H9 (cell line): ENCODE results near the gene TBCEL. TPM values are rescaled to one million over a fixed set of nuclear protein-coding genes. Genes with fewer than 3 reads are reported as not detected.
A peak's percentile ranks its signal among the peaks of the same experiment; 100 is the strongest.

Experiments
- DNase-seq: peaks from one replicate; pipeline ENCODE4 v3.0.0-alpha.2; 2017
- H2AFZ ChIP-seq: one replicate; pipeline ENCODE4 v1.6.1; 2013; ENCODE audit warnings: mild to moderate bottlenecking, low read length, control low read depth, moderate library complexity
- H2AK5ac ChIP-seq: 2 replicates; pipeline ENCODE4 v1.6.1; 2013; ENCODE audit warnings: low read length, control low read depth, mixed read lengths; ENCODE audit not compliant: insufficient read length
- H2BK120ac ChIP-seq: one replicate; pipeline ENCODE4 v1.6.1; 2013; ENCODE audit warnings: low read depth, mild to moderate bottlenecking, low read length, control low read depth, inconsistent platforms; ENCODE audit not compliant: poor library complexity, severe bottlenecking
- H2BK12ac ChIP-seq: 2 replicates; pipeline ENCODE4 v1.6.1; 2013; ENCODE audit warnings: low read length, control low read depth, mixed read lengths, low read depth; ENCODE audit not compliant: insufficient read length
- H2BK15ac ChIP-seq: 2 replicates; pipeline ENCODE4 v1.6.1; 2013; ENCODE audit warnings: low read depth, low read length, control low read depth
- H2BK20ac ChIP-seq: one replicate; pipeline ENCODE4 v1.6.1; 2013; ENCODE audit warnings: low read depth, mild to moderate bottlenecking, low read length, control low read depth, inconsistent platforms; ENCODE audit not compliant: poor library complexity, severe bottlenecking
- H2BK5ac ChIP-seq: 2 replicates; pipeline ENCODE4 v1.6.1; 2013; ENCODE audit warnings: low read length, control low read depth, mixed read lengths; ENCODE audit not compliant: insufficient read length
- H3K14ac ChIP-seq: 2 replicates; pipeline ENCODE4 v1.6.1; 2013; ENCODE audit warnings: low read length, control low read depth; ENCODE audit not compliant: insufficient read depth
- H3K18ac ChIP-seq: 2 replicates; pipeline ENCODE4 v1.6.1; 2013; ENCODE audit warnings: low read depth, mild to moderate bottlenecking, mixed read lengths, low read length, control low read depth; ENCODE audit not compliant: insufficient read length
- H3K23ac ChIP-seq: 2 replicates; pipeline ENCODE4 v1.6.1; 2013; ENCODE audit warnings: low read length, control low read depth, mixed read lengths, low read depth; ENCODE audit not compliant: insufficient read length
- H3K23me2 ChIP-seq: 2 replicates; pipeline ENCODE4 v1.6.1; 2013; ENCODE audit warnings: low read depth, mild to moderate bottlenecking, mixed read lengths, low read length, control low read depth; ENCODE audit not compliant: insufficient read length, poor library complexity, severe bottlenecking
- H3K27ac ChIP-seq: 2 replicates; pipeline ENCODE4 v1.5.1; 2013; ENCODE audit warnings: low read length, control low read depth, mixed read lengths, low read depth; ENCODE audit not compliant: insufficient read length
- H3K27me3 ChIP-seq: 2 replicates; pipeline ENCODE4 v1.6.1; 2013; ENCODE audit warnings: low read length, control low read depth, inconsistent platforms; ENCODE audit not compliant: insufficient read depth
- H3K4ac ChIP-seq: 2 replicates; pipeline ENCODE4 v1.6.1; 2013; ENCODE audit warnings: low read depth, mild to moderate bottlenecking, control low read depth, inconsistent platforms, low read length, moderate library complexity
- H3K4me1 ChIP-seq: 2 replicates; pipeline ENCODE4 v1.6.1; 2013; ENCODE audit warnings: low read length, control low read depth, inconsistent platforms; ENCODE audit not compliant: insufficient read depth
- H3K4me2 ChIP-seq: 2 replicates; pipeline ENCODE4 v1.6.1; 2013; ENCODE audit warnings: low read length, control low read depth, mixed read lengths; ENCODE audit not compliant: insufficient read length, insufficient read depth
- H3K56ac ChIP-seq: 2 replicates; pipeline ENCODE4 v1.6.1; 2013; ENCODE audit warnings: low read depth, mild to moderate bottlenecking, mixed read lengths, low read length, control low read depth; ENCODE audit not compliant: insufficient read length
- H3K79me1 ChIP-seq: 2 replicates; pipeline ENCODE4 v1.6.1; 2013; ENCODE audit warnings: low read depth, mild to moderate bottlenecking, moderate library complexity, low read length, control low read depth, inconsistent platforms; ENCODE audit not compliant: insufficient read depth, poor library complexity, severe bottlenecking
- H3K79me2 ChIP-seq: 2 replicates; pipeline ENCODE4 v1.6.1; 2013; ENCODE audit warnings: low read length, control low read depth, inconsistent platforms; ENCODE audit not compliant: insufficient read depth
- H3K9ac ChIP-seq: 2 replicates; pipeline ENCODE4 v1.6.1; 2013; ENCODE audit warnings: low read length, control low read depth, mixed read lengths; ENCODE audit not compliant: insufficient read length; ENCODE audit errors: extremely low read depth
- H3K9me3 ChIP-seq: one replicate; pipeline ENCODE4 v1.6.1; 2013; ENCODE audit warnings: low read depth, low read length, inconsistent platforms; ENCODE audit not compliant: control insufficient read depth
- H3T11ph ChIP-seq: one replicate; pipeline ENCODE4 v1.6.1; 2013; ENCODE audit warnings: mild to moderate bottlenecking, low read length, control low read depth, inconsistent platforms
- H4K20me1 ChIP-seq: one replicate; pipeline ENCODE4 v1.6.1; 2013; ENCODE audit not compliant: control insufficient read depth, insufficient read length, insufficient read depth
- H4K5ac ChIP-seq: 2 replicates; pipeline ENCODE4 v1.6.1; 2013; ENCODE audit warnings: low read depth, mild to moderate bottlenecking, mixed read lengths, low read length, control low read depth; ENCODE audit not compliant: insufficient read length
- H4K8ac ChIP-seq: replicated peaks from 2 replicates; pipeline ENCODE4 v1.6.1; 2013; ENCODE audit warnings: low read length, control low read depth, mixed read lengths, low read depth; ENCODE audit not compliant: insufficient read length
- H4K91ac ChIP-seq: 2 replicates; pipeline ENCODE4 v1.6.1; 2013; ENCODE audit warnings: low read depth, mild to moderate bottlenecking, moderate library complexity, mixed read lengths, low read length, control low read depth; ENCODE audit not compliant: insufficient read length
- H3K27ac Mint-ChIP-seq, 3 experiments: 2 replicates in 2 of 3; 3 replicates in 1 of 3; pipeline ENCODE4 v1.8.0; 2020 to 2021; ENCODE audit warnings: mixed read lengths in 3 of 3, mild to moderate bottlenecking in 1 of 3, moderate library complexity in 1 of 3
- H3K27me3 Mint-ChIP-seq: 2 replicates; pipeline ENCODE4 v1.8.0; 2021; ENCODE audit warnings: low read depth, mild to moderate bottlenecking, moderate library complexity, mixed read lengths
- H3K36me3 Mint-ChIP-seq, 3 experiments: 2 replicates in 2 of 3; 3 replicates in 1 of 3; pipeline ENCODE4 v1.8.0; 2020 to 2021; ENCODE audit warnings: low read depth in 3 of 3, mixed read lengths in 3 of 3; ENCODE audit not compliant: insufficient read depth in 1 of 3
- H3K4me1 Mint-ChIP-seq, 2 experiments: 2 replicates each; pipeline ENCODE4 v1.8.0; 2020; ENCODE audit warnings: mixed read lengths in 2 of 2
- H3K4me3 Mint-ChIP-seq, 2 experiments: 2 replicates in 1 of 2; 3 replicates in 1 of 2; pipeline ENCODE4 v1.8.0; 2020 to 2021; ENCODE audit warnings: mild to moderate bottlenecking in 2 of 2, mixed read lengths in 2 of 2, moderate library complexity in 1 of 2
- H3K9me3 Mint-ChIP-seq, 2 experiments: 2 replicates in 1 of 2; 3 replicates in 1 of 2; pipeline ENCODE4 v1.8.0; 2020; ENCODE audit warnings: mild to moderate bottlenecking in 2 of 2, mixed read lengths in 2 of 2, moderate library complexity in 1 of 2
- CTCF ChIP-seq: fragments of 200-600 bp; sonication (generic); conservative IDR thresholded peaks from 3 replicates; pipeline ENCODE4 v1.8.0; 2021; ENCODE audit warnings: antibody characterized with exemption, mild to moderate bottlenecking
- WGBS: extraction: QIAGEN DNeasy Blood & Tissue Kit; methylation state at CpG from one replicate; pipeline ENCODE4 v1.1.7; 2013; ENCODE audit warnings: missing lambda C conversion rate, low lambda C conversion rate, mixed read lengths; ENCODE audit not compliant: insufficient read length; ENCODE audit errors: extremely low coverage; 5-methylcytosine and 5-hydroxymethylcytosine counted together
- total RNA-seq: library from RNA; stranded (reverse); gene quantifications from 2 replicates; pipeline ENCODE4 v1.2.1, GENCODE V29; 2021

TBCEL gene
- total RNA-seq, 1 experiment from 2014 or later = 17.3 TPM

- H3K27ac ChIP-seq = no peak overlapping the region
- no peak overlapping the region for H4K8ac ChIP-seq
- H4K91ac ChIP-seq = no peak overlapping the region
- H2BK20ac ChIP-seq = no peak overlapping the region
- Mint-ChIP-seq H3K9me3 (no peaks in the 10 kb centered on the region), H3K4me1 (peaks cover 41 to 43% of the 10 kb centered on the region in 2 experiments), H3K4me3 (no peak overlapping the region), H3K27ac (0 out of 7 replicates have a peak overlapping the region, but pooled peaks of 1 of the 3 experiments have one; percentile 43), H3K36me3 (no peaks in the 10 kb centered on the region), H3K27me3 (no peaks in the 10 kb centered on the region)
- H3T11ph ChIP-seq = no peak overlapping the region
- no peak overlapping the region for H2BK12ac ChIP-seq
- DNase-seq = no peak
- no peak overlapping the region for H2BK15ac ChIP-seq
- no peaks in the 10 kb centered on the region for H3K9me3 ChIP-seq
- no peak for TF ChIP-seq CTCF
- no peak overlapping the region for H3K18ac ChIP-seq
- H3K79me2 ChIP-seq = no peaks in the 10 kb centered on the region
- no peak overlapping the region for H4K5ac ChIP-seq
- no peak overlapping the region for H2AFZ ChIP-seq
- H2AK5ac ChIP-seq = no peak overlapping the region
- H3K4ac ChIP-seq = no peak overlapping the region
- no peak overlapping the region for H3K9ac ChIP-seq
- H3K23ac ChIP-seq = no peak overlapping the region
- H2BK5ac ChIP-seq = no peak overlapping the region
- H3K23me2 ChIP-seq = no peaks in the 10 kb centered on the region
- peaks cover 11% of the 10 kb centered on the region; the same call in 1 of the 2 replicates for H3K4me1 ChIP-seq
- peak overlapping the region; percentile 6 for H3K4me2 ChIP-seq
- H3K27me3 ChIP-seq = no peaks in the 10 kb centered on the region
- no peaks in the 10 kb centered on the region for H4K20me1 ChIP-seq
- H3K14ac ChIP-seq = no peak overlapping the region
- H3K79me1 ChIP-seq = no peaks in the 10 kb centered on the region
- no peak overlapping the region for H2BK120ac ChIP-seq
- no CpG with 5 or more reads among the region's 3 CpGs for WGBS
- no peak overlapping the region for H3K56ac ChIP-seq
These were observed 16.7 kb downstream of the TBCEL start for GRCh38 chr11:121040614-121041002.
